Right lung (tissue), 5 donors: ENCODE results near the gene CAPN11. TPM values are rescaled to one million over a fixed set of nuclear protein-coding genes. Genes with fewer than 3 reads are reported as not detected.
"Not testable (repeated sequence)": the region's sequence is repeated elsewhere in the genome, so short reads cannot be mapped to it uniquely, and the experiment has no call there.

Experiments used
- DNase-seq, 2 donors: peaks; one replicate each; pipeline ENCODE4 v3.0.0-alpha.2; 2013
- polyA plus RNA-seq, 5 donors: library from polyadenylated mRNA; unstranded; fragments of 120-200 nt; gene quantifications; one replicate each; pipeline versions ENCODE4 v1.2.1 to v1.2.3, GENCODE V29; 2013; ENCODE audit warnings: inconsistent platforms in 1 of 5, low replicate concordance in 1 of 5; ENCODE audit not compliant: insufficient read length in 5 of 5, insufficient read depth in 1 of 5

The CAPN11 gene
- polyA plus RNA-seq, 5 donors = 0.06 to 0.26 (median 0.12) TPM

DNA sequence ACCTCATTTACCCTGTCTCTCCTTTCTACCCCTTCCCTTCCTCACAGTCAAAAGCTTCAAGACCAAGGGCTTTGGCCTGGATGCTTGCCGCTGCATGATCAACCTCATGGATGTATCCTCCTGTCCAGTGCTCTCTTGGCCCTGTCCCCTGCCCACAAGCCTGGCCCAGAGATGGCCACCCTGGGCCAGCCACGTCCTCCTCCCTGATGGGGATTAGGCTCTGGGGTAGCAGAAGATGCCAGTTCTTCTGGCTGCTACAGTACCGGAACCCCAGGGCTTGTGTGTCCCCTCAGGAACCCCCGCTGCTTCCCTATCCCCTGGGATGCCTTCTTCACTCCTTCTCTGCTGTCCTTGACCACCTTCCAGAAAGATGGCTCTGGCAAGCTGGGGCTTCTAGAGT, 22.3 kb downstream of the CAPN11 start:
- DNase-seq = no peak

- DNase-seq = not testable (repeated sequence)
Observed at GRCh38 chr6:44181784-44182183, 23.2 kb downstream of the CAPN11 start.

GRCh38 chr6:44182911-44183390, 24.3 kb downstream of the CAPN11 start:
- no peak for DNase-seq

DNA sequence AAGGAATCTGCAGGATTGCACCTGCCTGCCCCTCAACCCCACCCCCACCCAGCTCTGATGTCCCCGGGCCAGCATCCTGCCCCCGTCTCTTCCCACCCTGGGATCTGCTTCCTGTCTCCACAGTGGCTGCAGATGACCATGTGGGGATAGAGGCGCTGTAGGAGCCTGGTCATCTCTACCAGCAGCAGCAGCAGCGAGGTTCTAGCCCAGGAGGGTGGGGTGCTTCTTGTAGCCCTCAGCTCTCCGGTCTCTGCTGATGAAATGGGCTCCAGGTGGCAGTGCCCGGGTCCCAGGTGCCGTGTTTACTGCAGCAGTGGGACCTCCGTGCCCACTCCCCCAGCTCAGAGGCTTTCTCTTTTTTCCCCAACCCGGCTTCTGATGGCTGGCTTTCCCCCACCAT, 25.2 kb downstream of the CAPN11 start:
- no peak for DNase-seq

DNA sequence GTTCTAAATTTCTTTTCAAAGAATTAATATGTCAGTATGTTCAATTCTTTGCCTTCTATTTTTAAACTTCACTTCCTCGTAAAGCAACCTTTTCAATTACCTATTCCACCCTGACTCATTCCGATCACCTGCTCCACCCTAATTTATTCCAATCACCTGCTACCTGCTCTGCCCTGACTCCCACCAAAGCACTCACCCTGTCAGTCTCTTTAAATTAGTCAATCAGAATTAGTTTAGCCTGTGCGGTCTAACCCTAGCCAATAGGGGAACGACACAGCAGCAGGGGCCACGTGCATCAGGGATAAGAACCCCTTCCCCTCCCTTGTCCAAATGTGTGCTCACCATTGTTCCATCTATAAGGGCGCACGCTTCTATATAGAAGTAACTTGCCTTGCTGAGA, 26.7 kb downstream of the CAPN11 start:
- not testable (repeated sequence) for DNase-seq

GRCh38 chr6:44185953-44186634, 27.5 kb downstream of the CAPN11 start:
- DNase-seq = no peak

DNA sequence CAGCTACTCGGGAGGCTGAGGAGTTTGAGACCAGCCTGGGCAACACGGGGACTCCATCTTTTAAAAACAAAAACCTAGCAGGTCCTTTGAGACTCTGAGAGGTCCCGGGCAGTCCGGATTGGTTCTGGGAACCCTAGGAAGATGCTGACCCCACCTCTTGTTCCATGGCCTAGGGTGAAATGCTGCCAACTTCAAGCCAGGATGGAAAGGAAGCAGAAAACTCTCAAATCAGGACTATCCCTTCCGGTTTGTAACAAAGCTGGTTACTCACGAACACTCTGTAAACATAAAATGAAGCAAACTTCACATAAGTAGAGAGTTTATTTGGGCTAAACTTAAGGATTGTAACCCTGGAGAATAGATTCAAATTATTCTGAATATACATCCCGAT, 28.0 kb downstream of the CAPN11 start:
- DNase-seq = no peak

DNA sequence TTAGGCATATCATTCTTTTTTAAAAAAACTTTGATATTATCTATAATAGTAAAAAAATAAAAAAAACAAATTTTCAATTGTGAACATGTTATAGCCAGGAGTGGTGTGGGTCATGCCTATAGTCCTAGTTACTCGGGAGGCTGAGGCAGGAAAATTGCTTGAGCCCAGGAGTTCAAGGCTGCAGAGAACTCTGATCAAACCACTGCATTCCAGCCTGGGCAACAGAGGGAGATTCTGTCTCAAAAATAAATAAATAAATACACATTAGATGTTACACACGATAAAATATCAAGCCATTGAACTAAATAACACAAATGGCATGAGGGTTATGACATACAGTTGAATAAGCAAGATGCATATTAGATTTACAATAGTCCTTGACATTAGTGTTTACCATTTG, 30.2 kb downstream of the CAPN11 start:
- DNase-seq = no peak

DNA sequence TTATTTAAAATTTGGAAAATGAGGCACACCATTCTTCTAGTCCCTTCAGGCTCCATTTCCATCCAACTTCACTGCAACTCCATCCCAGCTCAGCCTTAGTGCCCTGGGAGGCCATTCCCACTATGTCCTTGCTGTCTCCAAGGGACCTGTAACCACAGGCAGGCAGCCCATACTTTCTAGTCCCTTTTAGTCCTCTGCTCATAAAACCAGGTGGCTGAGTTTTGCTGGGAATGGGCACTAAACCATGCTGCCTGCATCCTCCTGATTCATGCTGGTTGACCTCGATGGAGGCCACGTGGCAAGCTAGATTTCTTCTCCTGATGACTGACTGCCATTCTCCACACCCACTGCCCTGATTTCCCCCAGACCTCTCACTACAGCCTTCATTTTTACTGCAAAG, 30.6 kb downstream of the CAPN11 start:
- no peak for DNase-seq

DNA sequence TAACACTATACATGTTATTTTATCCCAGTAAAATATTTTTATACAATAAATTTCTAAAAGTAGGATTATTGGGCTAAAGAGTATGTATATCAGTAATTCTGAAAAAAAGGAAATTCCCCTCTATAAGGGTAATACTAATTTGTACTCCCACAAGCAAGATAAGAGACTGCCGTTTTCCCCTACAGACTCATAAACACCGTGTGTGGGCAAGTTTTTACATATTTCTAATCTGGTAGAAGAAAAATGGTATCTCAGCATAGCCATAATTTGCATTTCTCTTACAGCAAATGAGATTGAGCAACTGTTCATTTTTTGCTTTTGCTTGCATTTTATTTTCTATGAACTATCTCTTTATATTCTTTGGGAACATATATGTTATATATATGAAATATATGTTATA, 32.1 kb downstream of the CAPN11 start:
- DNase-seq = no peak

GRCh38 chr6:44192428-44193041, 33.9 kb downstream of the CAPN11 start:
- no peak for DNase-seq

DNA sequence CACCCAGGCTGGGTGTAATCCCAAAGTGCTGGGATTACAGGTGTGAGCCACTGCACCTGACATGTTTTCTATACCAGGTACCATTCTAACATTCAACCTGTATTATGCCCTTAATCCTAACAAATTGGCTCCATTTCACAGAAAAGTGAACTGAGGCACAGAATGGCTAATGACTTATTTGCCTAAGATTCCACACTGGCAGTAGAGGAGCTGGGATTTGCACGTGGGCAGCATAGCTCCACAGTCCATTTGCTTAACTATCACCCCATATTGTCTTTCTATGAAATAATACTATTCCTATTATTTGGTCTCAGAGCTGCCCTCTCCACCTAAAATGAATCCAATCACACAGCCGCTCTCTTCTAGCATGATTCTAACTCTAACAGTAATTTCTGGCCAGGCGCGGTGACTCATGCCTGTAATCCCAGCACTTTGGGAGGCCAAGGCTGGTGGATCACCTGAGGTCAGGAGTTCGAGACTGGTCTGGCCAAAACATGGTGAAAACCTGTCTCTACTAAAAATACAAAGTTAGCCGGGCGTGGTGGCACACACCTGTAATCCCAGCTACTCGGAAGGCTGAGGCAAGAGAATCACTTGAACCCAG, 34.8 kb downstream of the CAPN11 start:
- no peak for DNase-seq

DNA sequence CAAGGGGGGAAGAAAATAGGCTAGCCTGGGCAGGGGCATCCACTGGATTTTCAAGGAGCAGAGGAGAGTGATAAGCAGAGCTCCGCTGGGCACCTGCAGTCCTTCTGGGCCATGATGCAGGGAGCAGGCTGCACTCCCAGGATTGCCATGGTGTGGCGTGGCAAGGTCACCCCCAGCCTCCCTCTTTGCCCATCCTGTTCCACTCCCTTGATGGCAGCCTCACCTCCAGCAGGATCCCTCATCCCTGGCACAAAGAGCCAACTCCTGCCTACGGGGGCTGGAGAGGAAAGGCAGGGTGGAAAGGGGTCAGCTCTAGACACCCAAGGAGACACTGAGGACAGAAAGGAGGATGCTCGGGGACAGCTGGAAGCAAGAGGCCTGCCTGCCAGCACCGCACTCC, 35.7 kb downstream of the CAPN11 start:
- DNase-seq = no peak

GRCh38 chr6:44196351-44196750, 37.7 kb downstream of the CAPN11 start:
- DNase-seq = not testable (repeated sequence)

DNA sequence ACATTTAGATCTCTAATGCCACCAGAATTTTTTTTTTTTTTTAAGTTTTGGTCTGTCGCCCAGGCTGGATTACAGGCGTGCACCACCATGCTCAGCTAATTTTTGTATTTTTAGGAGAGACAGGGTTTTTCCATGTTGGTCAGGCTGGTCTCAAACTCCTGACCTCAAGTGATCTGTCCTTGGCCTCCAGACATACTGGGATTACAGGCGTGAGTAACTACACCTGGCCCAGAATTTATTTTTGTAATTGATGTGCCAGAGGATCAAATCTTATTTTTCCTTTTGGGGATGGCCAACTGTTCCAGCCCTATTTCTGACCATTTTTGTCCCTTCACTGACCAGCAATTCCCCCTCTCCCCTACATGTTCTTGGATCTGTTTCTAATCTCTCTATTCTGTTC, 40.1 kb downstream of the CAPN11 start:
- DNase-seq = no peak

DNA sequence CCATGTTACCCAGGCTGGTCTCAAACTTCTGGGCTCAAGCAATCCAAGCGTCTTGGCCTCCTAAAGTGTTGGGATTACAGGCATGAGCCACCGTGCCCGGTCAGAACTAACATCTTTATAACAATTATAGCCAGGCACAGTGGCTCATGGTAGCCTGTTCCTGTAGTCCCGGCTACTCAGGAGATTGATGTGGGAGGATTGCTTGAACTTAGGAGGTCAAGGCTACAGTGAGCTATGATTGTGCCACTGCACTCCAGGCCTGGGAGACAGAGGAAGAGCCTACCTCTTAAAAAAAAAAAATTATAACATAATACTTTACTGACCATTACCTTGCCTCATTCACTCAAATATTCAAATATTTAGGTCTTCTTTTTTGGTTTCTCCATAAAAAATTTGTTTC, 41.3 kb downstream of the CAPN11 start:
- no peak for DNase-seq

- DNase-seq = no peak
Observed at GRCh38 chr6:44201200-44201599, 42.6 kb downstream of the CAPN11 start.

DNA sequence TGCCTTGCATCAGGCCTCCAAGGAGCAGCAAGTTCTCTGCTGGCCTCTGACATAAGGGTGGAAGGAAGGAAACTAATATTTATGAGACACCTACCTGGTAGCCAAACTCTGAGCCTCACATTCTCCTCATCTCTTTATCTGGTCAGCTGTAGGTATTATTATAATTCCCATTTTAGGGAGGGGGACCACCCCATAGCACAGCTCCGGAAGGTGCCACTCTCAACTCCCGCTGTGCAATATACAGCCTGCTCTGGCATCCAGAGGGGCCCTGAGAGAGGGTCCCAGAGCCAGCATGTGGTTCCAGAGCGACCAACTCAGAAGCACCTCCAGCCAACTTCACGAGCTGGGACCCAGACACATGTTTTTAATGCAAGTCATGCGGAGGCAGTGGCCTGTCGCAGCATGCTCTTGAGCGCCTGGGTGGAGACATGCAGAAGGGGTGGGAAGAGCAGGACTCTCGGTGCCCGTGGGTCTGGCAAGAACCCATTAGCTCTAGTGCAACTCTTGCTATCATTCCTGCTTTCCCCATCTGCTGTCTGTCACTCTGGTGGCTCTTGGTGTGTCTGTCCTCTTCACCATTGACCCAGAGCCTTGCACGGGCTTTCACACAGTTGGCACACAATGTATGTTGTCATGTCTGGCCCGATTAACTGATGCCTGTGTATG, 43.2 kb downstream of the CAPN11 start:
- DNase-seq = no peak

- DNase-seq = no peak
Observed at GRCh38 chr6:44202332-44202971, 43.8 kb downstream of the CAPN11 start.

DNA sequence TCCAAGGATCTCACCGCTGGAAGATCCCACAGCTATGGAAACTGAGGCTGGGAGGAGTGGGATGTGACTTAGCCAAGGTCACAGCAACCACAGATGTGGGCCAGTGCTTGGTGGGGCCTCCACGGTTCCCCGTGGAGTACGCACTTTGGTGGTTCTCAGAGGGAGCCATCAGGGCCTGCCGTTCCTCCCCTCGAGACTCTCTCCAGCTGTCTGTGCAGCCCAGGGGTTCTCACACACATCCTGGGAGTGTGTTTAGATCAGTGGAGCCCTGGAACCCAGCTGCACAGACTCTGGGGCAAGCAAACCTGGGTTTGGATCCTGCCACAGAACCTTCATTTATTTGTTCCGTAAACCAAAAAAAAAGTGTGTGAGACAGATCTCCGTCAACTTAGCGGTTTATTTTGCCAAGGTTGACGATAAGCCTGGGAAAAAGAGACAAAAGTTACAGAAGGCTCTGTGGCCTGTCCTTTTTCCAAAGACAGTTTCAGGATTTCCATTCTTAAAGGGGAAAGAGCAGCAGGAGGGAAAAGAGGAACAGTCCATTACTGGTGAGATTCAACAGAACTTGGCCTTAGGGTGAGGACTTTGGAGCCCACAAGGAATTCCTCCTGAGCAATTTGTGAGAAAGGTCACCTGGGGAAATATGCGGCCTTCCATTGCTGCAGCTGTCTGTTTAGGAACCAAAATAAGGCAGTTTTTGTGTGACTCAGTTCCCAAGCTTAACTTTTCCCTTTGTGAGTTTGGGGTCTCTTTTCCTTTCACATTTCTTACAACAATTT, 44.5 kb downstream of the CAPN11 start:
- DNase-seq = no peak

DNA sequence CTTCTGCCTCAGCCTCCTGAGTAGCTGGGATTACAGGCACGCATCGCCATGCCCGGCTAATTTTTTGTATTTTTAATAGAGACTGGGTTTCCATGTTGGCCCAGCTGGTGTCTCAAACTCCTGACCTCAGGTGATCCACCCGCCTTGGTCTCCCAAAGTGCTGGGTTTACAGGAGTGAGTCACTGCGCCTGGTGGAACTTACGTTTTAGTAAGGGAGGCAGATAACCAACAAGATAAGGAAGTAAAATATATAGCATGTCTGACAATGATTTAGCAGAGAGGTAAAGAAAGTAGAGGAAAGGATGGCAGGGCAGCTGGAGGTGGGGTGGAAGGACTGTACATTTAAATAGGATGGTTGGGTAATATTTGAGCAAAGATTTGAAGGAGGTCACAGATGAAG, 45.3 kb downstream of the CAPN11 start:
- DNase-seq = no peak
